HS-5 (cell line): Measurements from ENCODE around the gene CPNE4.

ENCODE experiments used
- DNase-seq: peaks from one replicate; pipeline ENCODE4 v3.0.0-alpha.2; 2012; ENCODE audit warnings: low read depth

CPNE4 gene

DNA sequence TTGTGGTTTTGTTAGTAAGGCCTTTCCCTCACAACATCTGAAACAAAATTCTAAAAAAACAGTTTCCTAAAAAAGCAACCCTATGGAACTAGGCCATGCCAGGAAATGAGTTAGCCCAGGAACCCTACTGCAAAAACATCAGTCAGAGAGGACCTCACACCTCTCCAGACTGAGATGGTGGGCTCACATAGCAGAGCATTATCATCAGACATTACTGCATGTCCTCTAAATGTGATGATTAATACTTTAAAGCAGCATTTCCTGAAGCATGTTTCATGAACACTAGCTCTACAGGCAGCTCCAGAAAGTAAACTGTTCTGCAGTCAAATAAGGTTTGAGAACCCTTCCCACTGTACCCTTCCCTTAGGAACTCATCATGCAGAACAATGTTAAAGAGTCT lies 299.7 kb downstream of the CPNE4 start:
- DNase-seq: peak; percentile 51

DNA sequence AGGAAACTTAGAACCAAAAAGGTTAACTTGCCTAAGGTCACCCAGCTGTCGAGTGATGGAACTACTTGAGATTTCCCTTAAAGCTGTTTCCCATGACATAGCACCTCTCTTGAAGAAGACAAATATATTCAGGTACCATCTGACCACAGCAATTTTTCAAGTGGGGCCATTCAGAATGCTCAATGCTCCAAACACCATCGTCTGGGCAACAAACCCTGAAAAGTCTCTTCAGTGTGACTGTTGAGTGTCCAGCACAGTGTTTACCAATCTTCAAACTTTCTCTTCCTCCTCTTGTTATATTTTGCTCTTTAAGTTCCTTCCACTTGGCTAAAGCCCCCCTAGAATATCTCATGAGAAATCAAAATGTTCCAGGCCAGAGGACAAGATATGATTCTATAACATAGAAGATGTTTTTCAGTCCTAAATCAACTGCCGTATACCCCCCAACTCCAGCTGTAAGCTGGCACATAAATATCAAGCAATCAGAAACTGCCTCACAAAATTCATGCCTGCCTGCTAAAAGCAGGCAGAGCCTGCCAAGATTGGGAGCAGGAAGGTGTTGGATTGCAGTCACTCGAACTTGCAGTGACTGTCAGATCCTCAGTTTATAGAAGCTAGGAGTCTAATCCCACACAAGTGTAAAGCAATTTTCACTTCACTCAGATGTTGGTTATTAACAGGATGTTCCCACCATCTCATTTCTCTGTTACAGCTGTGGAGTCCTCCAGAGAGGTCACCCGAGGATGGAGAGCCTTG lies 301.6 kb downstream of the CPNE4 start:
- DNase-seq: no peak

DNA sequence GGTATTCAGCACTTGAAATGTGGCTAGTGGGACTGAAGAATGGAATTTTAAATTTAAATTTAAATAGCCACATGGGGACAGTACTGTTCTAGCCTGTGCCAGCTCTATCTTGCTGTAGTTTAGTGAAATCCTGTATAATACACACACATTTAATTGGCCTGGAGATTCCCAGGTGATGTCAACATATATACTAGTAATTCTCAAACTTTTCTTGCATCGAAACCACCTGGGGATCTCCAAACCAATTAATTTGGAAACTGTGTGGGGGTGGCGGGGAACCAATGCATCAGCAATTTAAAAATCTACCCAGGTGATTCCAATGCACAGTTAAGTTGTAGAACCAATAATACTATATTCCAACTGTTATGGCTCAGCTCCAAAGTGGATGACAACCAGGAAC lies 303.1 kb downstream of the CPNE4 start:
- no peak for DNase-seq

DNA sequence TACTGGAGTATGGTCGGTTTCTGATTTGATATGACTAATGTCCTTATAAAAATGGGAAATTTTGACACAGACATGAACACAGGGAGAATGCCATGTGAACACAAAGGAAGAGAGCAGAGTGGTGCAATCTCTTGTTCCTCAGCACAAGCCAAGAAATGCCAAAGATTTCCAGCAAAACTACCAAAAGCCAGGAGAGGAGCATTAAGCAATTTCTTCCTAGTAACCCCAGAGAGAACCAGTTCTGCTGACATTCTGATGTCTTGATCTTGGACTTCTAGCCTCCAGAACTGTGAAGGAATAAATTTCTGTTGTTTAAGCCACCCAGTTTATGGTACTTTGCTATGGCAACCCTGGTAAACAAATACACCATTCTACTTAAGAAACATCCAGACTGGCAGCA lies 304.2 kb downstream of the CPNE4 start:
- no peak for DNase-seq

DNA sequence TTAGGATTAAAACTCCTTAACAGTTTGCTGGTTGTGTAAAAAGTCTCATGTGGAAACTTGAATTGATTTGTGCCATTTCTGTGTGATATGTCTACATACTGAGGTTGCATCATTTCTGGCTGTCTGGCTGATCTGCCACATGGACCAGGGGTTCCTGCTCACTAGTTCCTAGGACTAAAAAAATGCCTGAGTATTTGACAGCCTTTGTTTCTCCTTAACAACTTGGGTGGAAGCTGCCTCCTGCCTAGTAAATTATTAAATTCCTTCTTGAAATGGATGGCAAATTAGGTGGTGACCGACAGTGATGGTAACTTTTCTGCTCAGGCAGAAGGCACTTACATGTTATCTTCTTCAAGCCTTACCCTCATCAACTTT lies 305.2 kb downstream of the CPNE4 start:
- no peak for DNase-seq

DNA sequence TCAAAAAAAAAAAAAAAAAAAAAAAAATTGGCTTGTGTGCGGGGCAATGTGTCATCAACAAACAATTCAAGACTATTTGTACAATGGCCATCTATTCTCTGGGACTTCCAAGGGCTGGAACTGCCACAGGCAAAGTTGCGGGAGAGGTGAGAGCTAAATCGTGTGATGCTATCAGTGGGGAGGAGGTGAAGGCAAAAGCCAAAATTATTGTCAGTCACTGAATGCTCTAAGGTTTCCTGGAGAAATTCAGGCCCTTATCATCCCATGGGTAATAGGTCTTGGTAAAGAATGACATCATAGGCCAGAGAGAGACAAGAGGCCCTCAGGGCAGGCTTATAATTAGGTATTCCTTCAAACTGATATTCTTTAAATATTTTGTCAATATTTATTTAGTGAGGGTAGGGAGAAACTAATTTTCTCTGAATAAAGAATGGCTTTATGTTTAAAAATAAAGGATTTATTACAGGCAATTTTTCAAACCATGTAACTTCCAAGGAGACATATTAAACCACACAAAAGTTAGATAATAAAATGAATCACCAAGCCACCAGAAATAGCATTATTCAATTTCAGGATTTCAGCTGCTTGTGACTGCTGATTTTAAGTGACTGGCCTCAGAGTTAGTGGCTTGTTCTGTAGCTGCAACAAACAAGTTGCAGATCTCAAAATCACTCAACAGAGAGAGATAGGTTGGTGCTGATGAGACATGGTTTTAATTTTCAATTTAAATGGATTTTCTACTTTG lies 305.7 kb downstream of the CPNE4 start:
- no peak for DNase-seq

DNA sequence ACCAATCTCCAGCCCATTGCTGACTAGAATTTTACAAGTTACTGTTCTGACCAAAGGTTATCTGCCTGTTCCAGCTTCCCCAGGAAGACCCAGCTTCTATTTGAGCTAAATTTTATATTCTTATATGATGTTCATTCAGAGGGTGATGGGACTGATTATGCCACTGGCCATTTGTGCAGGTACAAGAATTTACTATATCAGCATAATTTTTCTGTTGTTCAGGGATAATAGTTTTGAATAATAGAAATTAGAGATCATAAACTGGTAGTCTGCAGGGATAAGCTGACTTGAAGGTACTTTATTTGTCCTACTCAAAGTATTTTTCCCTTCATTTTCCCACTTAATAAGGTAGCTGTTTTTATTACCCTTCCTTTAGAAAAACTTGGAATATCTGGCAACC lies 309.4 kb downstream of the CPNE4 start:
- no peak for DNase-seq

DNA sequence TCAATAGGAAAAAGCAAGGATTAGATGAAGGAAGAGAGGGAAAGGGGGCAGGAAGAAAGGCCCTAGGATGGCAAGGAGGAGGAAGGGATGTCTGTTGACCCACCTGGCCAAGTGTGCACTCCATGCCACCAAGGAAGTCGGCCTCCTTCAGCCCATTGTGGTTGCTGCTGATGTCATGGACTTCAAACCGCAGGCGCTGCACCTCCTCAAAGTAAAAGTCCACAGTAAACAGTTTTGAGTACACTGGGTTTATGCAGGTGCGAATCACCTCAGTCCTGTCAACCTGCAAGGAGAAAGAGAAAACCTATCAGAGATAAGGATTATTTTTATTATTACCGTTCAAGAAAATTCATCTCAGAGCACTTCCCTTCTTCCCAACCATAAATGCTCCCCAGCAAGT lies 311.5 kb downstream of the CPNE4 start:
- DNase-seq: no peak

DNA sequence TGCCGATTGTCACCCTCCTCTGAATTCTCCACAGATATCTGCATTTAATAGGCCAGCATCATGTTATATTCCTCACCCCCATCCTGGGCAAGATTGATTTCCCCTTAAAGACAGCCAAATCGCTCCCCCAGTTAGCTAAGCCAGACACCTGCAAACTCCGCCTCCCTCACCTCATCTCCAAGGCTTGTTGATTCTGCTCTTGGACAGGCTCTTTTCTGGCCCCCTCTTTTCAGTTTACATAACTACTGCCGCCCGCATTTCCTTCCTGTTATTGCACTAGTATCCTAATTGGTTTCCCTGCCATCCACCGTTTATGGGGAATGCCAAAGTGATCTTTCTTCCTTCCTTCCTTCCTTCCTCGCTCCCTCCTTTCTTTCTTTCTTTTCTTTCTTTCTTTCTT lies 317.3 kb downstream of the CPNE4 start:
- DNase-seq: no peak

DNA sequence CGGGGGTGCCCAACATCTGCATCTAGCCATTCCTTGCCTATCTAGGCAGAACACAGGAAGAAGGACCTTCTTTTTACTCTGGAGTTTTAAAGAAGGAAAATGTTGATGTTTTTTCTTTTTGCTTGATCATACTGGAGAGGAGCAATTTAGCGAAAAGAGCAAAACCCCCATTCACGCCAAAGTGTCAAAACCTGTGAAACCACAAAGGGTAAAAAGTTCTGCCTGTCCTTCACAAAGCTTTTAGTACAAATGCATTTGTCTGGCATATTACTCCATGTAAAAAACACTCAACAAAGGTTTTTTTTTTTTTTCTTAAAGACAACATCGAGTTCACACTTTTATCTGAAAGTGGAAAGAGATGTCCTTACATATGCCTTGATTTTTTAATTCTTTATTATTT lies 317.9 kb downstream of the CPNE4 start:
- DNase-seq: no peak

DNA sequence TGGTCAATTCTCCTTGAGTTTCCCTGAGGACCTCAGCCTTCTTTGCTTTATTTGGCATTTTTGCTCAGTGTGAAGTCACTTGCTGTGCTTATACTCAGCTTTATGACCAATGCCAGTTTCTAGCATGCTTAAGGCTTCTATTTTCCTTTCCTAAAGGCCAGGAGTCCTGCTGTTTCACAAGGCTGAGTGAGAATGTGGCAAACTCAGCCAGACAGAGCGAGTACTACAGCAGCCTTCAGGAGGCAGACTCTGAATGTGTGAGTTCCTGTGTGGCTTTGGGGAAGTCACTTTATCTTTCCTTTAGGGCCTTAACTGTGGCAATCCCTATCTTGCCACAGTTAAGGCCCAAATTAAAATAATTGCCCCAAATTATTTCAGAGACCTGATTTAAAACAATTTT lies 318.8 kb downstream of the CPNE4 start:
- no peak for DNase-seq

DNA sequence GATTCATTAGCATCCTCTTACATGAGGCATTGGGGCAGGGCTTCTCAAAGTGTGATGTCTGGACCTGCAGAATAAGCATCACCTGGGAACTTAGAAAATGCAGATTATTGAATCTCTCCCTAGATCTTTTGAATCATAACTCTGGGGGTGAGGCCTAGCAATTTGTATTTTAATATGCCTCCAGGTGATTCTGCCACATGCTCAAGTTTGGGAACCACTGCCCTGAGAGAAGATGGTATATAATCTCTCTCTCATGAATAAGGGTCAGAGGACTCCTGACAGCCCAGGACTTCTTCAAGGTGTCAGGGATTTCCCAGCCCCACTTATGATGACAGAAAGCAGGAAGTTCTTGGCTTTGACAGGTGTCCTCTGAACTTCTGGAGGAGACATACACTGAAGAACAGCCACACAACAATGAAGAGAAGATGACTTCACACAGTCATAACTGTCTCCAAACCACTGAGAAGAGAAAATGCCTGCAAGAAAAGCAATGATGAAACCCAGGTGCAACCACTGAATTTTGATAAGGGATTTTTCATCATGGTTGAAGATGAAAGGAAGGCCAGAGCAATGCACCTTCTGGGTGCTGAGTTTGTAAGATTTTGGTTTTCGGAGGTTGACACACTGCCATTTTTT lies 320.1 kb downstream of the CPNE4 start:
- DNase-seq: no peak

DNA sequence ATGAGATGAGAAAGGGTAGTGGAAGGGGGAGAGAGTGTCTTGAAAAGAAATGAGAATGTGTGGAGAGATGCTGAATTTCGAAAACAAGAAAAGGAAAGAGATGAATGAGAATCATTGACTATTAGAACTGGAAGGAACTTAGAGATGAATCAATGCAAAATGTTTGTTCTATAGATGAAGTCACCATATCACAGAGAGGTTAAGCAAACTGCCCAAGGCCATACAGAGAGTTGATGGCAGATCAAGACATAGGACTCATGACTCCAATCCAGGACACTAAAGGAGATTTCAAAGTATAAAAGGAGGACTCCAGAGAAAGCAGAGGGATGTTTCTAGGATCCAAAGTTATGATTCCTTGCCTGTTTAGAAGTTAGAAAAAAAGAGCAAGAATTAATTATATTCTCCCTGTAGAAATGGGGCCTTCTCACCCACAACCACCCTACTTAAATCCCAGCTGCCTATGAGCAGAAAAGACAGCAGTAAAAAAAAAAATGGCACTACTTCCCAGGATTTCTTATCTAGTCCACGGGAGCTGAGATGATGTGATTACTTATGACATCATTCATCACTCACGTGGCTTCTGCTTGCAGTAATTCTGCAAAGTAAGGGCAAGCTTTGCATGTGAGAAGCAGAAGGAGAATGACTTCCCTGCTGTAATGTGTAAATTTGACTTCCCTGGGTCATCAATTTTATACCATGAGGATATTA lies 321.2 kb downstream of the CPNE4 start:
- no peak for DNase-seq

DNA sequence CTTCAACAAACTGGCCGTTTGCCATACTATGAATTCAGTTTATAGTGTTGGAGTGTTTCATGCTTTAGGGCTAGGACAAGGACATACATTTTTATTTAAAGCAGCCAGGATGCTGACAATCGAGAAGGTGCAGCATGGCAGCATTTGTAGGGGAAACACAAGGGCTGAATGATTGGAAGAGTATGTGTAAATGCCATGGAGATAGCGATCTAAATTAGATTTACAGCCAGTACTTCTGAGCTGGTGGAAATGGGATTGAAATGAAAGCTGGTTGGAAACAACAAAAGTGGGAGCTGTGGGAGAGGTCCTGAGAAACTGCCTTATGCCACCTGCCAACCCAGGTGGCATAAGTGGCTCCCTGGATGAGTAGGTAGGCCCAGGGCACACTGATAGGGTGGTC lies 322.2 kb downstream of the CPNE4 start:
- no peak for DNase-seq

DNA sequence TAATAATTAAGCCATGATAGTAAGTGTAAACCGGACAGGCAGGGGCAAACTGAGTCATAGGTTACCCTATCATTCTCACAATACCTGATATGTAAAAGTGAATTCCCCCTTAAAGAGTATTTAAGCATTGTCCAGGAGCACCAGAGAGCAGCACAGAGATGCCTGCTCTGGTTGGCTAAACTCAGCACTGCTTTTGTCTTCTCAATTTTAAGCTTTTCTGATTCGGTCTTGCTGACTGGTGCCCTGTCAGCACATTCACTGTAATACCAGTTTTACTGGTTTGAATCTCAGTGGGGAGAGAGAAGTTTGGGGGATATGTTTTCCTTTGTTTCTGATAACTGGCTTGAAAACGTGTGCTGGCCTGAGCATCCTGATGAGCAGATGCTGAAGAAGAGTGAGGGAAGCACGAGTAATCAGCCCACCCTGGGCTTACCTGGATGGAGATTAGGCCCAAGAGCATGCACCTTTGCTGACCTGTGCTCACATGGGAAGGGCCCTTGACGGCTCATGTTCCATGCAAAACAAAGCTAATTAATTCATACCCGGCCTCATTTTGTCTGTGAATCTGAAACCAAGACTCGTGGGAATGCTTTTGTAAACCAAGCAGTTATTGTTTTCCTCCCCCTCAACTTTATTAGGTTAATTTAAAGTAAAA lies 323.6 kb downstream of the CPNE4 start:
- no peak for DNase-seq

DNA sequence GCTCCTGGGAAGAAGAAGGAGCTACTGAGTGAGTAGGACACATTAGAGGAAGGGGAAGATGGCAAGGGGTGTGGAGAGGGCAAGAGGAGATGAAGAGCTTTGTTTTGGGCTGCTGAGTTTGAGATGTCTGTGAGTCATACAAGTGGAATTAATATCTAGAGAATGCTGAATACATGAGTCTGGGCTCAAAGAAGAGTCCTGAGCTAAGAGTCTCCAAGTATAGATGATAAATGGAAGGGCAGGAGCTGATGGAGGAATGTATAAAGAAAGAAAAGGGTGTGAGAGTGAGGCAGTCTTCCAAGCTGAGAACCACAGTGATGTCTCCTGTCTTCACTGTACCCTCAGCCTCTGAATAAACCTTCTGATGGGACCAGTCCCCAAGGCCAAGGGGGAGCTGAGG lies 326.6 kb downstream of the CPNE4 start:
- DNase-seq: peak; percentile 31

DNA sequence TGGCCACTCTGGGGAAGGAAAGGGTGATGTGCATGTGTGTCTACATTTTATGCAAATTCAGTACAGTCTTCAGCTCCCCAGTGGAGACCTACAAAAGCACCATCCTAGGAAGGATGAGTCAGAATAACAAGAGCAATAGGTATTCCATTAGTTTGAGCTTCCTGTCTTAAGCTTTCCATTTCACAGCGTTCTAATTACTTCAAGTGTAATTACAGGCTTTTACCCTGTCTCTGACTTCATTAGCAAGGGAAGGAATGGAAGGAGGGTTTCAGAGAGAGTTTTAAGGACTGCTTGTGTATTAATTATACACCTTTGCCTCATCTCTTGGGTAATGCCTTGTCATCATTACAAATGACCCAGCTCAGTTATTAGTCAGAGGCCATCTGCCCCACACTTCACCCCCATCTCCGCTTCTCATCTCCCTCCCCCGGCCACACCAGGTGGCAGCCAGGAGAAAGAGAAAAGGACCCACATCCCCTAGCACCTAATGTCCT lies 329.2 kb downstream of the CPNE4 start:
- DNase-seq: peak; percentile 33

DNA sequence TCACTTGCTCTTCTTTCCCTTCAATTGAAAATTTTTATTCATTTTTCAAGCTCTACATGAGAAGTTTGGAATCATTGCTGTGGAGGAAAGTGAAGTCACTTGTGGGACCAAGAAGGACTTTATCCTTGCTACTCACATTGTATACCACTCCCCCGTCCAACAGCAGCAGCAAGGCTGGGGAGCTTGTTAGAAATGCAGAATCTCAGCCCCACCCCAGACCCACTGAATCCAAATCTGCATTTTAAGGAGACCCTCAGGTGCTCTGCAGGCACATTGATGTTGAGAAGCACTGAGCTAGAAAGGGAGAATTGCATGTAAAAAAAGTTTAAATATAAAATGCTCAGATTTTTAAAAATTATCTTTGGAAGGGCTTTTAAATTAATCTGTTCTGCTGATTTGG lies 329.7 kb downstream of the CPNE4 start:
- DNase-seq: no peak

DNA sequence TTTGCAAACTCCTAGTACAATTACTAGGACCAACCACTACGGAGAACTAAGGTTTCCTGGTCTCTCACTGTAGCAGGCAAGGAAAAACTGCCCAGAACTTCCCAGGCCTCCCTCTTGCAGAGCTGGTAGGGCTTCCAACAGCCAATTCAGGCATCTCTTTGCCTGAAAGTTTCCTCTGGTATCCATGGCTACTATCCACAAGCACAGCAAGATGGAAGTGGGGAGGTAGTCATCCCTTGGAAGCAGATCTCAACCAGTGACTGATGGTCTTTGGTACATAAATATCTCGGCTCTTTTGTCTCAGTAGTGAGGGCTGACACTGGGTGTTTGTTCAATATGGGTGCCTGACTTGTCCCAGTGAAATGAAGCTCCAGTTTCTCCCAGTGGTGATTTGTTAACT lies 330.7 kb downstream of the CPNE4 start:
- no peak for DNase-seq

DNA sequence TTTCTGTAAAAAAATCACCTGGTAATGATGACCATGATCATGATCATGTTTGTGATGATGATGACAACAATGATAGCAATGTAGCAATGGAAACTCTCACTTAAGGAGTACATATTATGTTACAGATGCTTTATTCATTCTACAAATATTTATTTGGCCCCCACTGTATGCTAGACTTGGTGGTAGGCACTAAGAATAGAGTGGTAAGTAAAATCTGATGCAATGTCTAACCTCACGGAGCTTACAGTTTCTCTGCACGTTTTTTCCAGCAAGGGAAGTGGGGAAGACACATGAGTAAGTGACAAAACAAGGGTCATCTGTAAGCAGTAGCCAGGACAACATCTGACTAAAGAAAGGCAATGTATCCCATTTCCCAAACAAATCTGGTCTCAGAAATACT lies 332.7 kb downstream of the CPNE4 start:
- DNase-seq: no peak

DNA sequence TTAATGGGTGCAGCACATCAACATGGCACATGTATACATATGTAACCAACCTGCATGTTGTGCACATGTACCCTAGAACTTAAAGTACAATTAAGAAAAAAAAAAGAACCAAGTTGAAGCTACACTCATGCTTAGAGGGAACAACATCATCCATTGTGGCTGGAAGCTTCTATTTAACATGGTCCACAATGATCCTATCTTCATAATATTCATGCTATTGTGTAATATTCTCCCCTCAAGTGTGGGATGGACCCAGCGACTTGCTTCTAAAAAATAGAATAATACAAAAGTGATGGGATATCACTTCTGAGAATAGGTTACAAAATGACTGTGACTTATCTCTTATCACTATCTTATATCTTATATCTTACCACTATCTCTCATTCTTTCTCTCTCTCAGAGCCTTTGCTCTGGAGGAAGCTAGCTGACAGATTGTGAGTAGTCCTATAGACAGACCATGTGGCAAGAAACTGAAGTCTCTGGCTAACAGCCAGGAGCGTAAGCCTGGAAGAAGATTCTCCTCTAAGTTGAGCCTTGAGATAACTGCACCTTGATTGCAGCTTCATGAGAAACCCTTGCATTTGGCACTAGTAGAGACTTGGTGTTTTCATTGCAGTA lies 333.6 kb downstream of the CPNE4 start:
- DNase-seq: no peak

DNA sequence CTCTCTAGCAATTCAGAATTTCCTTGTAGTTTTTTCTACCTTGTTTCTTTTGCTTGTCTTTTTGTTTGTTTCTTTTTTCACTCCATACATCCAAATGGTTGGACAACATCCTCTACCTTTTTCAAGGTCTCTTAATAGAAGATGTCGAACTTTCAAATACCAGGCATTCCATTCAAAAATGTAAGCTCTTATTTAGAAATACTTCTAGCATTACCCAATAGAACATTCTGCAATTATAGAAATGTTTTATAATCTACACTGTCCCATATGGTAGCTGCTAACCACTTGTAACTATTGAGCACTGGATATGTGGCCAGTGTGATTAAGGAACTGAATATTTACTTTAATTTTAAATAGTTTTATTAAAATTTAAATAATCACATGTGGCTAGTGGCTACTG lies 335.8 kb downstream of the CPNE4 start:
- DNase-seq: peak; percentile 56
